SK-N-SH (cell line): ENCODE measurements around the gene E4F1.

ENCODE experiments used
- TAF1 ChIP-seq: IDR thresholded peaks from 2 replicates; pipeline ENCODE4 v1.6.1; 2012; ENCODE audit warnings: low read depth, mild to moderate bottlenecking, low read length, moderate library complexity, borderline replicate concordance
- TF ChIP-seq, protein P1 (sequence below): IDR thresholded peaks from 2 replicates; pipeline ENCODE4 v1.4.0; 2012; ENCODE audit warnings: low read depth, borderline replicate concordance

DNA sequence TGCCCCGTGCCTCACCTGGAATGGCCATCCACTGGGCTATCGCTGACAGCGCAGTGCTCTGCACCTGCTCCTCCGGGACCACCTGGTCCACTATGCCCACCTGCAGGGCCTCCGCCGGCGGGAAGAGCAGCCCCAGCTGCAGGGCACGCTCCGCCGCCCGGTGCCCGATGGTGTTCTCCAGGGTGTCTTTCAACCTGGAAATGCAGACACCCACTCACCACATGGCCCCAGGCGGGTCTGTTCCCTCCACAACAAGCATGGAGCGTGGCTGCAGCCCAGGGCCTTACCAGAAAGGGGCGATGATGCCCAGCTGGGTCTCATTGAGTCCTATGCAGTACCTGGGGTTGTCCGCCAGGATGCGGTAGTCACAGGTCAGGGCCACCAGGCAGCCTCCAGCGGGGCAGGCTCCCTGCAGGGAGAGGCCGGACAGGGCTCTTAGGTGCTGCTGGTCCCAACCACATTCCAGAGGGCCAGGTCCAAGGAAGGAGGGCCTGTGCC lies 19.7 kb downstream of the E4F1 start:
- TF ChIP-seq TAF1 = no peak
- TF ChIP-seq, protein P1, sequence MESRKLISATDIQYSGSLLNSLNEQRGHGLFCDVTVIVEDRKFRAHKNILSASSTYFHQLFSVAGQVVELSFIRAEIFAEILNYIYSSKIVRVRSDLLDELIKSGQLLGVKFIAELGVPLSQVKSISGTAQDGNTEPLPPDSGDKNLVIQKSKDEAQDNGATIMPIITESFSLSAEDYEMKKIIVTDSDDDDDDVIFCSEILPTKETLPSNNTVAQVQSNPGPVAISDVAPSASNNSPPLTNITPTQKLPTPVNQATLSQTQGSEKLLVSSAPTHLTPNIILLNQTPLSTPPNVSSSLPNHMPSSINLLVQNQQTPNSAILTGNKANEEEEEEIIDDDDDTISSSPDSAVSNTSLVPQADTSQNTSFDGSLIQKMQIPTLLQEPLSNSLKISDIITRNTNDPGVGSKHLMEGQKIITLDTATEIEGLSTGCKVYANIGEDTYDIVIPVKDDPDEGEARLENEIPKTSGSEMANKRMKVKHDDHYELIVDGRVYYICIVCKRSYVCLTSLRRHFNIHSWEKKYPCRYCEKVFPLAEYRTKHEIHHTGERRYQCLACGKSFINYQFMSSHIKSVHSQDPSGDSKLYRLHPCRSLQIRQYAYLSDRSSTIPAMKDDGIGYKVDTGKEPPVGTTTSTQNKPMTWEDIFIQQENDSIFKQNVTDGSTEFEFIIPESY = no peak
